NCI-H2196 treated with DMSO at 0.1 percent for 48 hours (cell line): Measurements from ENCODE around the gene NDUFA7.
"Not testable (repeated sequence)": the region's sequence is repeated elsewhere in the genome, so short reads cannot be mapped to it uniquely, and the experiment has no call there.

ENCODE experiments used
- DNase-seq: peaks from one replicate; lab custom pipeline; 2025; ENCODE audit not compliant: unreplicated experiment; lab: John Stamatoyannopoulos, UW

The NDUFA7 gene

GRCh38 chr19:8342316-8342683 is 21.1 kb upstream of the NDUFA7 start:
- no peak for DNase-seq

GRCh38 chr19:8341504-8341903 is 20.3 kb upstream of the NDUFA7 start:
- not testable (repeated sequence) for DNase-seq

- DNase-seq: no peak
Observed at GRCh38 chr19:8340341-8341096, 19.3 kb upstream of the NDUFA7 start.

- no peak for DNase-seq
Observed at GRCh38 chr19:8338835-8339234, 17.7 kb upstream of the NDUFA7 start.

- no peak for DNase-seq
Observed at GRCh38 chr19:8337728-8338127, 16.6 kb upstream of the NDUFA7 start.

- no peak for DNase-seq
Observed at GRCh38 chr19:8336660-8337059, 15.5 kb upstream of the NDUFA7 start.

GRCh38 chr19:8336072-8336569 is 14.9 kb upstream of the NDUFA7 start:
- DNase-seq: no peak

- DNase-seq: peak; percentile 32
Observed at GRCh38 chr19:8335343-8336071, 14.3 kb upstream of the NDUFA7 start.

GRCh38 chr19:8334458-8335342 is 13.5 kb upstream of the NDUFA7 start:
- peak; percentile 84 for DNase-seq

- no peak for DNase-seq
Observed at GRCh38 chr19:8333767-8334457, 12.7 kb upstream of the NDUFA7 start.

- DNase-seq: no peak
Observed at GRCh38 chr19:8332976-8333766, 12.0 kb upstream of the NDUFA7 start.

- no peak for DNase-seq
Observed at GRCh38 chr19:8331263-8331845, 10.2 kb upstream of the NDUFA7 start.

- DNase-seq: no peak
Observed at GRCh38 chr19:8329996-8330395, 8.8 kb upstream of the NDUFA7 start.

- DNase-seq: no peak
Observed at GRCh38 chr19:8325454-8325853, 4.3 kb upstream of the NDUFA7 start.

GRCh38 chr19:8324186-8325050 is 3.2 kb upstream of the NDUFA7 start:
- no peak for DNase-seq

GRCh38 chr19:8323781-8324185 is 2.6 kb upstream of the NDUFA7 start:
- DNase-seq: no peak

GRCh38 chr19:8322638-8322997 is 1.4 kb upstream of the NDUFA7 start:
- no peak for DNase-seq

- no peak for DNase-seq
Observed at GRCh38 chr19:8321986-8322637, 937 bp upstream of the NDUFA7 start.
